BLaER1 (cell line): ENCODE measurements around the gene GRAMD4.

Experiments
- H3K27ac ChIP-seq: shearing (Covaris generic); formaldehyde crosslinking; 2 replicates; pipeline ENCODE4 v1.8.1; 2022
- H3K27me3 ChIP-seq: shearing (Covaris generic); formaldehyde crosslinking; 2 replicates; pipeline ENCODE4 v1.8.1; 2022
- H3K36me3 ChIP-seq: shearing (Covaris generic); formaldehyde crosslinking; 2 replicates; pipeline ENCODE4 v1.8.1; 2022
- H3K4me1 ChIP-seq: shearing (Covaris generic); formaldehyde crosslinking; 2 replicates; pipeline ENCODE4 v1.8.1; 2022
- H3K4me2 ChIP-seq: shearing (Covaris generic); formaldehyde crosslinking; 2 replicates; pipeline ENCODE4 v1.8.1; 2022
- H3K4me3 ChIP-seq: shearing (Covaris generic); formaldehyde crosslinking; 2 replicates; pipeline ENCODE4 v1.8.1; 2022
- H3K9ac ChIP-seq: shearing (Covaris generic); formaldehyde crosslinking; 2 replicates; pipeline ENCODE4 v1.8.1; 2022
- H3K9me3 ChIP-seq: shearing (Covaris generic); formaldehyde crosslinking; 2 replicates; pipeline ENCODE4 v1.8.1; 2022
- H4K20me1 ChIP-seq: shearing (Covaris generic); formaldehyde crosslinking; 2 replicates; pipeline ENCODE4 v1.8.1; 2022
- Cebpa-rat ChIP-seq: shearing (Covaris generic); IDR thresholded peaks from 2 replicates; pipeline ENCODE4 v1.8.1; 2022

The GRAMD4 gene

DNA sequence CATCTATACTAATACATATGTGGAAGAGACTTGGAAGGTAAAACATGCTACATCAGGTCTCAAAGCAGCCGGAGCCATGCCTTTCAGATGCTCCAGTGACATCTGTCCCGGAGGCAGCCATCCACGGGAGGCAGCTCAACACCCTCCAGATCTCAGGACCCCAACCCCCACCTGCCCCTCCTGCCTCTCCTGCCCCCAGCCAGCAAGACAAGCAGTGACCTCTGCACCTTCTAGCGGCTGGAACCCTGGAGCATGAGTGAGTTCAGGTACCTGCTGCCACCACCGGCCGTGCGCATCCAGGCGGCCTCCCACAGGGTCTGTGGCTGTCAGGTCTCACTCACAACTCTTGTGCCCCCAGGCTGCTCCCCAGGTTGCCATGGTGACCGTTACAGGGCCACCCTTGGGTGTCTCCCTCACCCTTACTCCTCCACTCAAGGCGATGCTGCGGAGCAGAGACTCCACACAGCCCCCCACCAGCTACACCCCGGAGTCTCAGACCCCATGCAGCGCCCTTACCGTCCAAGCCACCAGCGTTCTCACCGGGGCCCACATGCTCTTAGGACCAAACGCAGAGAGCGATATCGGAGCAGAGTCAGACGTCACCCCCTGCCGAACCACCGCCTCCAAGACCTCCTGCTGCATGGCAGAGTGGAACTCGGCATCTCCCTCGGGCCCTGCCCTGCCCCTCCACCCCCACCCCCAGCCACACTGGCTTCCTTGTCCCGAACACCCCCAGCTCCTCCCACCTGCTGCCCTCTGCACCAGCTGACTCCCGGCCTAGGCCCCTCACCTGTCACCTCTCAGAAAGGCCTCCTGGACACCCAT is 83.2 kb downstream of the GRAMD4 start:
- peaks cover 92% of the 10 kb centered on the region for H3K36me3 ChIP-seq
- no peak overlapping the region for H3K4me3 ChIP-seq
- no peak overlapping the region for H3K9ac ChIP-seq
- H3K27me3 ChIP-seq: no peaks in the 10 kb centered on the region
- H3K4me1 ChIP-seq: peaks cover 39% of the 10 kb centered on the region
- H3K9me3 ChIP-seq: no peaks in the 10 kb centered on the region
- H4K20me1 ChIP-seq: peaks cover 100% of the 10 kb centered on the region
- H3K4me2 ChIP-seq: peak overlapping the region; percentile 74
- no peak overlapping the region for H3K27ac ChIP-seq
- no peak for TF ChIP-seq Cebpa-rat

DNA sequence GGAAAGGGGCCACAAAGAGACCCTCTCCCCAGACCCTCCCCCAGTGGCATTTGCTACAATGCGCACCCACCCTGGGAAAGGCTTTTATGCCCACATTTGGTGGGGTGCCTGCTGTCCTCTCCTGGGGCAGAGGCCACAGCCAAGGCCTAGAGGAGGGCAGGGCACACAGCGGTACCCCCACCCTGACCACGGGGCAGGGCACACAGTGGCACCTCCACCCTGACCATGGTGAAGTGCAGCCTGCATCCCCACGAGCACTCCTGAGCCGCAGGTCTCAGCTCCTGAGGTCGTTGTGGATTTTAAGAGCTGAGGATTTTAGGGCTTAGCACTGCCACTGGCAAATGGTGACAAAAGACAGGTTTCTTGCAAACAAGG is 83.8 kb downstream of the GRAMD4 start:
- no peaks in the 10 kb centered on the region for H3K9me3 ChIP-seq
- H3K4me2 ChIP-seq: peak overlapping the region; percentile 74
- no peak overlapping the region for H3K4me3 ChIP-seq
- TF ChIP-seq Cebpa-rat: no peak
- no peak overlapping the region for H3K27ac ChIP-seq
- H3K9ac ChIP-seq: peak overlapping the region; percentile 3; the same call in 1 of the 2 replicates
- H3K36me3 ChIP-seq: peaks cover 92% of the 10 kb centered on the region
- no peaks in the 10 kb centered on the region for H3K27me3 ChIP-seq
- peaks cover 42% of the 10 kb centered on the region for H3K4me1 ChIP-seq
- H4K20me1 ChIP-seq: peaks cover 100% of the 10 kb centered on the region

DNA sequence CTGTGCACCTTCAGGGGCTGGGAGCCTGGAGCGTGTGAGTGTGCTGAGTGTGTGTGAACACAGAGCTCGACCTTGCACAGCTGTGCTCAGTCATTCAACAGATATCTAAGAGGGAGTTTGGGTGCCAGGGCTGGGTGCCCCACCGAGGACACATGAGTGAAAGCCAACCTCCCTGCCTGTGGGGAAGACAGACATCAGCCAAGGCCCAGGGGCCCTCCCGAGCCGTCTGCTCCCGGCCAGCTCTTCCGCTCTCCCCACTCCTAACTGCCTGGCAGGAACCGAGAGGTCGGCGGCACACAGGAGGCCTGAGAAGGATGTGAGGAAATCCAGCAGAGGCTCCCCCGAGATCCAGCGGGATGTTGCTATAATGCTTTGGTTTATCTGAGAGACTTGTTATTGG is 85.9 kb downstream of the GRAMD4 start:
- H3K4me1 ChIP-seq: peaks cover 54% of the 10 kb centered on the region
- H3K27me3 ChIP-seq: no peaks in the 10 kb centered on the region
- H3K9ac ChIP-seq: no peak overlapping the region
- no peak overlapping the region for H3K27ac ChIP-seq
- H3K4me2 ChIP-seq: no peak overlapping the region; the same call in 1 of the 2 replicates
- no peak overlapping the region for H3K4me3 ChIP-seq
- peaks cover 92% of the 10 kb centered on the region for H3K36me3 ChIP-seq
- H4K20me1 ChIP-seq: peaks cover 100% of the 10 kb centered on the region
- no peaks in the 10 kb centered on the region for H3K9me3 ChIP-seq
- no peak for TF ChIP-seq Cebpa-rat

DNA sequence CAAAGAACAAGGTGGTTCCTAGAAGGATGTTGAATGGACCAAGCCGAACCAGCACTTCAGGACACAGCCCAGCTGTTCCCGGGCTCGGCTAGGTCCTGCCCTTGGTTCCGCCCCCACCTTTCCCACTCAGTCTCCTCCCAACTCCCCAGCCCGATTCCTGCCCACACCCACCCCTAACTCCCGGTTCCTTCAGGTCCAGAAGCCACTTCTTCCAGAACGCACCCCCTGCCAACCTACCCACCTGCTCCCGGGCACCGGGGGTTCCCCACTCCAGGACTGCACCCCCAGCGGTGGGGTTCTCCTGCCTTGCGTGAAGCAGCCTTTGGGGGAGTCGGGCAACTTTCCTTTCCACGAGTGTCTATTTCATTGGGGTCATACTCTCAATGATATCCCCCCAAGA is 87.1 kb downstream of the GRAMD4 start:
- H3K4me2 ChIP-seq: no peak overlapping the region
- H3K27me3 ChIP-seq: no peaks in the 10 kb centered on the region
- H3K9ac ChIP-seq: no peak overlapping the region
- peaks cover 100% of the 10 kb centered on the region for H4K20me1 ChIP-seq
- no peak overlapping the region for H3K4me3 ChIP-seq
- no peaks in the 10 kb centered on the region for H3K9me3 ChIP-seq
- H3K27ac ChIP-seq: no peak overlapping the region
- H3K36me3 ChIP-seq: peaks cover 92% of the 10 kb centered on the region
- no peak for TF ChIP-seq Cebpa-rat
- H3K4me1 ChIP-seq: peaks cover 53% of the 10 kb centered on the region

DNA sequence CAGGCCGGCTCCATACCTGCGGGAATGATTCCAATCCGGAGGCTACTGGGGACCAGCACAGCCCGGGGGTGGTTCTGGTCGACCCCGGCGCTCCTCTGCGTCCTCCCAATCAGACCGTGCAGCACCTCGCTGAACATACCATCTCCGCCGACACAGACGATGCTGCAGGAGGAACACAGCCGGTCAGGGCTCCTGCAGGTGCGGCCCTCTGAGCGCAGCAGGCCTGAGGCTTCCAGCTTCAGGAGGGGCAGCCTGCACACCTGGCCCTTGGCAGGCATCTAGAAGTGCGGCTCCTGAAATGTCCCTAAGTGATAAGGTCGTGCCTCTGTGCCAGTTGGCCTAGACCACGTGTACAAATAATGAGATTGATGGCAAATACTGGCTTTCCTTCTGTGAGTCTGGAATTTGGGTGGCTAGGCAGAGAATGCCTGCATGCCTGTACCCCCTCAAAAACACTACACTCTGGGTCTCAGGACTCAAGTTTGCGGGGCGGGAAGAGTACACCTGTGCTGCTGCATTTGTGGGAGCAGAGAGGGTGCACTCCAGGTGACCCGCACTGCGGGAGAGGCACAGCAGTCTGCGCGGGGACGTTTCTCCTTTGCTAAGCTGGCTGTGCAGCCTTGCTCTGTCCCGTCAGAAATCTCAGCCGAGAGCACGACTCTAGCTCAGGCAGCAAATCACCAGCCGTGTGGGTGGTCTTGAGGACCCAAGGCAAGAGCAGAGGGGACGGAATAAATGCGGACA is 87.8 kb downstream of the GRAMD4 start:
- peaks cover 46% of the 10 kb centered on the region for H3K4me1 ChIP-seq
- no peak overlapping the region for H3K9ac ChIP-seq
- no peak overlapping the region for H3K4me2 ChIP-seq
- H3K27me3 ChIP-seq: no peaks in the 10 kb centered on the region
- no peak for TF ChIP-seq Cebpa-rat
- H4K20me1 ChIP-seq: peaks cover 100% of the 10 kb centered on the region
- no peak overlapping the region for H3K4me3 ChIP-seq
- no peak overlapping the region for H3K27ac ChIP-seq
- no peaks in the 10 kb centered on the region for H3K9me3 ChIP-seq
- H3K36me3 ChIP-seq: peaks cover 96% of the 10 kb centered on the region

DNA sequence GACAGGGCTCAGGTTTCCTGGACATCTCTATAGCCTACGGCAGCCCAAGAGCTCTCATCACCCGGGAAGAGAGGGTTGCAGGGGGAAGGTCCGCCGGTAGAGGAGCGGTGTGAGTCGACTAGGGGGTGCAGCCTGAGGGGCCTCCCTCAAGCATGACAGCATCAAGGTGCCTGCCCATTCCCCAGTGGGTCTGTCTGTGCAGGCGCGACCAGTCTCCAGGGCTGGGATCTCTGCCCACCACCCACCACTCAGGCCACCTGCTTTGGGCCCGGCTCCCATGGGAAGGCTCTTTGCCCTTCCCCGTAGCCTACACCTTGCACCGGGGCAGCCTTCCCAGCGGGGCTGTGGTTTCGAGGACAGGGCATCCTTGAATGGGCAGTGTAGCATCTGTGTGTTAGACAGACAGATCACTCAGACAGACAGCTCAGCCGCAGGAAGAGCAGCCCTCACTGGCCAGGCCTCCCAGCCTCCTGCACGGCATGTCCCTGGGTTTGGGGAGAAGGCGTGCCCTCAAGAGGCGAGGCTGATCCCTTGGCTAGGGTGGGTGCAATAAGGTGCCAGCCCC is 88.7 kb downstream of the GRAMD4 start:
- Histone ChIP-seq H3K9me3 (no peaks in the 10 kb centered on the region), H4K20me1 (peaks cover 100% of the 10 kb centered on the region), H3K27ac (peak overlapping the region; percentile 40), H3K4me1 (peaks cover 42% of the 10 kb centered on the region), H3K9ac (peak overlapping the region; percentile 38; the same call in 1 of the 2 replicates), H3K27me3 (no peaks in the 10 kb centered on the region), H3K4me3 (no peak overlapping the region), H3K36me3 (peaks cover 99% of the 10 kb centered on the region), H3K4me2 (peak overlapping the region; percentile 39)
- no peak for TF ChIP-seq Cebpa-rat

DNA sequence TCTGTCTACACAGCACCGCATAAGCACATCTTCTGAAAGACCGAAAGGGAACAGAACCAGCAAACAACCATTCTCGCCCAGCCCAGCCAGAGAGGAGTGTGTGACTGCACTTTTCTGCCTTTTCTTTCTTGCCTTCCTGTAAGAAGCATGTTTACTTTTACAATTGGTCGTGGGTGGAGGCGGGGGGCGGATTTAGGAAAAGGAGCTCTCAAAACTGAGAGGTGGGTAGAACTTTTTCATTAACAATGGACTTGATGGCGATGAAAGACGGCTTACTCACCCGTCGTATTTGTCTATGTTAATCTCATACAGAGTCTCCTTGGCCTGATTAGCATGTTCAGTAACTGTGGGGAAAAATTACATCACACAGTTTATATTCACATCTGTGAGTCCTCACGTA is 90.6 kb downstream of the GRAMD4 start:
- no peak overlapping the region for H3K27ac ChIP-seq
- peaks cover 98% of the 10 kb centered on the region for H3K36me3 ChIP-seq
- TF ChIP-seq Cebpa-rat: no peak

DNA sequence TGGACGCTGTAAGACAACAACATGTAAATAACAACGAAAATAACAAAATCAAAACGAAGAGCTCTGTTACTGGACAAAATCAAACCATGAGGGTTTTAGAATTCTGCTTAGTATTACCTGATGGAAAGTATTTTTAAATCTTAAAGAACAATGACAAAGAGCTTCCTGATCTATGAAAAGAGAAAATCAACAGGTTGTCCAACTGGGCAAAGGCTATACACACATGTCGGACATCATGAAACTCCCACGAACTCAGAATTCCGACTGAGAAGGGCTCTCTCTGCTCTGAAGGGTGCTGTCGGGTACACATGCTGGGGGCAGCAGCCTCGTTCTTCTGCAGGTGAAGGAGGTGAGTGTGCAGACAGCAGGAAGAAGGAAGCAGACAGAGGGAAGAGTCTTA is 92.1 kb downstream of the GRAMD4 start:
- Histone ChIP-seq H3K4me3 (no peak overlapping the region), H3K4me2 (no peak overlapping the region), H3K27me3 (no peaks in the 10 kb centered on the region), H4K20me1 (peaks cover 100% of the 10 kb centered on the region), H3K4me1 (peaks cover 24% of the 10 kb centered on the region), H3K9ac (no peak overlapping the region), H3K27ac (no peak overlapping the region), H3K9me3 (no peaks in the 10 kb centered on the region), H3K36me3 (peaks cover 98% of the 10 kb centered on the region)
- TF ChIP-seq Cebpa-rat: no peak

More for the DNA sequence above, 90.6 kb downstream of the GRAMD4 start:
- Histone ChIP-seq H4K20me1 (peaks cover 100% of the 10 kb centered on the region), H3K4me1 (peaks cover 27% of the 10 kb centered on the region), H3K4me2 (no peak overlapping the region), H3K9ac (no peak overlapping the region), H3K27me3 (no peaks in the 10 kb centered on the region), H3K9me3 (no peaks in the 10 kb centered on the region), H3K4me3 (no peak overlapping the region)

DNA sequence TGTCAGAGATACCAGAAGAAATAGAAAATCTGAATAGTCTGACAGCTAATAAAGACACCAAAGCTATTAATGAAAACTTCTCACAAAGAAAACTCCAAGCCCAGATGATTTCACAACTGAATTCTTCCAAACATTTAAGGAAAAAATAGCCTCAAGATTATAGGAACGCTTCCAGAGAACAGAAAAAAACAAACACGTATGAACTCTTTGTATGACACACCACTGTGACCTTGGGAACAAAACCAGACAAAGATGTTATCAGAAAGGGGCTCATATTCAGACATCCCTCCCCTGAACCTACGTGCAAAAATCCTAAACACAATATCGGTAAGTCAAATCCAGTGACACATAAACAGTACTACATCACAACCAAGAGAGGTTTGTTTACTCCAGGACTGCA is 94.4 kb downstream of the GRAMD4 start:
- Histone ChIP-seq H3K27ac (no peak overlapping the region), H4K20me1 (peaks cover 100% of the 10 kb centered on the region)
- no peak for TF ChIP-seq Cebpa-rat

DNA sequence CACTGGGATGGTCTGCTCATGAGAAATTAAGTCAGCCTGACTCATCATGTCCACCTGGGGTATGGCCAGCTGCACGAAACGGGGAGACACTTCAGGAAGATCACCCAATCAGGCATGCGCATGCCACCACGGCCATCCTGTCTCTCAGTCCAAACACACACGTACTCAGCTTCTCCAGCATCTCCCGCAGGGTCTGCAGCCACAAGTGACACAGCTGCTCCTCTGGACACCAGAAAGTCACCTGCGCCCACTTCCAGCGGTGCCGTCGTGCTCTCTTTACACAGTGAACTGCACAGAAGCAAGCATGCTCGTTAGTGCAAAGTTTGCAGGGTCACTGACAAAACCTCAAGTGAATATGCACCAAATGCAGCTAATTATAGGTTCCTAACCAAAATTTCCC is 99.7 kb downstream of the GRAMD4 start:
- no peaks in the 10 kb centered on the region for H3K9me3 ChIP-seq
- no peak overlapping the region for H3K4me3 ChIP-seq
- H3K9ac ChIP-seq: no peak overlapping the region
- H4K20me1 ChIP-seq: peaks cover 100% of the 10 kb centered on the region
- TF ChIP-seq Cebpa-rat: no peak
- H3K27me3 ChIP-seq: no peaks in the 10 kb centered on the region
- no peak overlapping the region for H3K27ac ChIP-seq
- H3K4me1 ChIP-seq: peaks cover 37% of the 10 kb centered on the region
- peaks cover 100% of the 10 kb centered on the region for H3K36me3 ChIP-seq
- no peak overlapping the region for H3K4me2 ChIP-seq

More for the DNA sequence above, 94.4 kb downstream of the GRAMD4 start:
- Histone ChIP-seq H3K9ac (no peak overlapping the region), H3K27me3 (no peaks in the 10 kb centered on the region), H3K36me3 (peaks cover 98% of the 10 kb centered on the region), H3K4me3 (no peak overlapping the region), H3K9me3 (no peaks in the 10 kb centered on the region), H3K4me1 (peaks cover 15% of the 10 kb centered on the region), H3K4me2 (no peak overlapping the region)
